Panc1 (cell line): ENCODE data around the gene PPP1R9A. TPM values are rescaled to one million over a fixed set of nuclear protein-coding genes. Genes with fewer than 3 reads are reported as not detected.

ENCODE experiments used
- ATAC-seq: fragments of 200-7000 bp; cut with Tn5 transposase; 2 replicates; pipeline ENCODE4 v1.9.1; 2020; ENCODE audit warnings: mild to moderate bottlenecking, moderate library complexity
- BruUV-seq: library from RNA; stranded (reverse); fragments of 400-500 nt; replicated peaks from 2 replicates; lab custom pipeline; 2021; lab: Mats Ljungman, UMichigan
- CTCF ChIA-PET: fragments of 300-600 bp; sonication (Branson Sonifier 250); formaldehyde crosslinking; loops from one replicate; lab custom pipeline; 2022; ENCODE audit warnings: antibody characterized with exemption; lab: Charles Lee
- POLR2A ChIA-PET: fragments of 300-600 bp; sonication (Branson Sonifier 250); formaldehyde crosslinking; loops from one replicate; lab custom pipeline; 2022; ENCODE audit warnings: antibody characterized with exemption; lab: Charles Lee
- DNase-seq: peaks from one replicate; pipeline ENCODE4 v3.0.0-alpha.2; 2010; ENCODE audit warnings: low read depth, low spot score
- H3K27ac ChIP-seq: 2 replicates; pipeline ENCODE4 v1.5.1; 2011; ENCODE audit warnings: mild to moderate bottlenecking, low read length, inconsistent platforms
- H3K27me3 ChIP-seq: fragments of 200-500 bp; sonication (Bioruptor generic); 2 replicates; pipeline ENCODE4 v1.6.0; 2014; ENCODE audit warnings: low read length, inconsistent platforms; ENCODE audit not compliant: control insufficient read depth, insufficient read depth
- H3K36me3 ChIP-seq: fragments of 200-500 bp; sonication (Bioruptor generic); 2 replicates; pipeline ENCODE4 v1.5.1; 2014; ENCODE audit warnings: inconsistent platforms, mild to moderate bottlenecking, low read length, moderate library complexity; ENCODE audit not compliant: control insufficient read depth, insufficient read depth
- H3K4me1 ChIP-seq: 2 replicates; pipeline ENCODE4 v1.5.1; 2011; ENCODE audit warnings: inconsistent platforms, mild to moderate bottlenecking, low read length, moderate library complexity; ENCODE audit not compliant: control insufficient read depth, insufficient read depth
- H3K4me3 ChIP-seq, 2 experiments: 2 replicates each; pipeline ENCODE4 v1.5.1; 2011 to 2012; ENCODE audit warnings: low read depth in 2 of 2, low read length in 2 of 2, mild to moderate bottlenecking in 2 of 2, inconsistent platforms in 1 of 2, moderate library complexity in 1 of 2
- H3K9me3 ChIP-seq: fragments of 200-500 bp; sonication (Bioruptor generic); 2 replicates; pipeline ENCODE4 v1.5.1; 2014; ENCODE audit warnings: low read depth, mild to moderate bottlenecking, inconsistent platforms, low read length, moderate library complexity; ENCODE audit not compliant: control insufficient read depth, insufficient read depth
- POLR2AphosphoS5 ChIP-seq: IDR thresholded peaks from 2 replicates; pipeline ENCODE4 v1.6.1; 2012; ENCODE audit warnings: mild to moderate bottlenecking, low read depth, low read length, moderate library complexity
- SIN3A ChIP-seq: IDR thresholded peaks from 2 replicates; pipeline ENCODE4 v1.6.1; 2012; ENCODE audit warnings: low read depth, mild to moderate bottlenecking, low read length, moderate library complexity, borderline replicate concordance; ENCODE audit not compliant: insufficient read depth
- TCF7L2 ChIP-seq: IDR thresholded peaks from 2 replicates; pipeline ENCODE4 v1.6.1; 2011; ENCODE audit warnings: mild to moderate bottlenecking, low read depth, low read length, inconsistent platforms
- in situ Hi-C: cut with HindIII; loops from 2 replicates; pipeline ENCODE4 v1.10.0; 2016; ENCODE audit warnings: low sequenced_read_pairs, low pct_unique_long_range_greater_than_20kb
- intact Hi-C: fragments of 100-400 bp; cut with micrococcal nuclease; formaldehyde crosslinking; loops from one replicate; pipeline ENCODE4 v1.10.0; 2022; ENCODE audit not compliant: unreplicated experiment
- total RNA-seq: library from RNA; stranded (reverse); gene quantifications from one replicate; pipeline ENCODE4 v1.2.1, GENCODE V29; 2021; ENCODE audit not compliant: unreplicated experiment
- TF ChIP-seq, protein P1 (sequence below): fragments of 450-650 bp; IDR thresholded peaks from 2 replicates; pipeline ENCODE4 v1.5.1; 2017; ENCODE audit warnings: mild to moderate bottlenecking
- TF ChIP-seq, protein P2 (sequence below), 2 experiments: IDR thresholded peaks; 2 replicates each; pipeline ENCODE4 v1.6.1; 2011 to 2012; ENCODE audit warnings: low read depth in 2 of 2, control low read depth in 1 of 2, low read length in 1 of 2, mild to moderate bottlenecking in 1 of 2, moderate library complexity in 1 of 2; ENCODE audit not compliant: insufficient read depth in 1 of 2

Gene PPP1R9A
- total RNA-seq, 1 experiment from 2014 or later, result 5.0 TPM

DNA sequence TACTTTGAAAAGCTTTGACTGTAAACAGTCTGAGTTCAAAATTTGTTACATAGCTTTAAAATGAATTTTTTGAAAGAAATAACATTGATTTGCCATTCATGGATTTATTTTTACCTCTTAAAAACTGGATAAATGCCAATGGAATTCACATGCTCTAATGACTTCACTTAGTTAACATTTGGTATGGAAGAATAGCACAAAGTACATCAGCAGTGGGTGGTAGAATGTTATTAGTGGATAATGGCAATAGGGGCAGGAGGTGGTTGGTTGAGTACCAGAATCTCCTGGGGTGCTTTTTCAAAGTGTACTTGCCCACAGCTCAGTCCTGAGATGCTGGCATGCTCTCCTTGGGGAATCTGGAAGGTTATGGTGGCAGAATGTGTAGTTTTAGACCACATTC is 4.7 kb downstream of the PPP1R9A start:
- no peak overlapping the region for H3K27ac ChIP-seq
- CTCF ChIA-PET, result no interaction called here
- DNase-seq, result no peak
- H3K9me3 ChIP-seq, result no peaks in the 10 kb centered on the region
- no peaks in the 10 kb centered on the region for H3K36me3 ChIP-seq
- TF ChIP-seq, protein P1, sequence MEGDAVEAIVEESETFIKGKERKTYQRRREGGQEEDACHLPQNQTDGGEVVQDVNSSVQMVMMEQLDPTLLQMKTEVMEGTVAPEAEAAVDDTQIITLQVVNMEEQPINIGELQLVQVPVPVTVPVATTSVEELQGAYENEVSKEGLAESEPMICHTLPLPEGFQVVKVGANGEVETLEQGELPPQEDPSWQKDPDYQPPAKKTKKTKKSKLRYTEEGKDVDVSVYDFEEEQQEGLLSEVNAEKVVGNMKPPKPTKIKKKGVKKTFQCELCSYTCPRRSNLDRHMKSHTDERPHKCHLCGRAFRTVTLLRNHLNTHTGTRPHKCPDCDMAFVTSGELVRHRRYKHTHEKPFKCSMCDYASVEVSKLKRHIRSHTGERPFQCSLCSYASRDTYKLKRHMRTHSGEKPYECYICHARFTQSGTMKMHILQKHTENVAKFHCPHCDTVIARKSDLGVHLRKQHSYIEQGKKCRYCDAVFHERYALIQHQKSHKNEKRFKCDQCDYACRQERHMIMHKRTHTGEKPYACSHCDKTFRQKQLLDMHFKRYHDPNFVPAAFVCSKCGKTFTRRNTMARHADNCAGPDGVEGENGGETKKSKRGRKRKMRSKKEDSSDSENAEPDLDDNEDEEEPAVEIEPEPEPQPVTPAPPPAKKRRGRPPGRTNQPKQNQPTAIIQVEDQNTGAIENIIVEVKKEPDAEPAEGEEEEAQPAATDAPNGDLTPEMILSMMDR, result no peak
- no peak for TF ChIP-seq SIN3A
- TF ChIP-seq, protein P2, sequence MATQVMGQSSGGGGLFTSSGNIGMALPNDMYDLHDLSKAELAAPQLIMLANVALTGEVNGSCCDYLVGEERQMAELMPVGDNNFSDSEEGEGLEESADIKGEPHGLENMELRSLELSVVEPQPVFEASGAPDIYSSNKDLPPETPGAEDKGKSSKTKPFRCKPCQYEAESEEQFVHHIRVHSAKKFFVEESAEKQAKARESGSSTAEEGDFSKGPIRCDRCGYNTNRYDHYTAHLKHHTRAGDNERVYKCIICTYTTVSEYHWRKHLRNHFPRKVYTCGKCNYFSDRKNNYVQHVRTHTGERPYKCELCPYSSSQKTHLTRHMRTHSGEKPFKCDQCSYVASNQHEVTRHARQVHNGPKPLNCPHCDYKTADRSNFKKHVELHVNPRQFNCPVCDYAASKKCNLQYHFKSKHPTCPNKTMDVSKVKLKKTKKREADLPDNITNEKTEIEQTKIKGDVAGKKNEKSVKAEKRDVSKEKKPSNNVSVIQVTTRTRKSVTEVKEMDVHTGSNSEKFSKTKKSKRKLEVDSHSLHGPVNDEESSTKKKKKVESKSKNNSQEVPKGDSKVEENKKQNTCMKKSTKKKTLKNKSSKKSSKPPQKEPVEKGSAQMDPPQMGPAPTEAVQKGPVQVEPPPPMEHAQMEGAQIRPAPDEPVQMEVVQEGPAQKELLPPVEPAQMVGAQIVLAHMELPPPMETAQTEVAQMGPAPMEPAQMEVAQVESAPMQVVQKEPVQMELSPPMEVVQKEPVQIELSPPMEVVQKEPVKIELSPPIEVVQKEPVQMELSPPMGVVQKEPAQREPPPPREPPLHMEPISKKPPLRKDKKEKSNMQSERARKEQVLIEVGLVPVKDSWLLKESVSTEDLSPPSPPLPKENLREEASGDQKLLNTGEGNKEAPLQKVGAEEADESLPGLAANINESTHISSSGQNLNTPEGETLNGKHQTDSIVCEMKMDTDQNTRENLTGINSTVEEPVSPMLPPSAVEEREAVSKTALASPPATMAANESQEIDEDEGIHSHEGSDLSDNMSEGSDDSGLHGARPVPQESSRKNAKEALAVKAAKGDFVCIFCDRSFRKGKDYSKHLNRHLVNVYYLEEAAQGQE (IDR thresholded peaks at IDR 0.05; ENCODE audit: insufficient read depth in 1 of 2, low read depth in 2 of 2, low read length in 1 of 2), result no peak
- no peak for TF ChIP-seq TCF7L2
- TF ChIP-seq POLR2AphosphoS5, result no peak
- peaks cover 4% of the 10 kb centered on the region for H3K4me1 ChIP-seq
- in situ Hi-C loops (no loop called here), intact Hi-C loops (no loop called here)
- H3K27me3 ChIP-seq, result peaks cover 4% of the 10 kb centered on the region
- no peak overlapping the region for H3K4me3 ChIP-seq
- ATAC-seq, result no peak
- POLR2A ChIA-PET, result no interaction called here
- no TSS peak for BruUV-seq

DNA sequence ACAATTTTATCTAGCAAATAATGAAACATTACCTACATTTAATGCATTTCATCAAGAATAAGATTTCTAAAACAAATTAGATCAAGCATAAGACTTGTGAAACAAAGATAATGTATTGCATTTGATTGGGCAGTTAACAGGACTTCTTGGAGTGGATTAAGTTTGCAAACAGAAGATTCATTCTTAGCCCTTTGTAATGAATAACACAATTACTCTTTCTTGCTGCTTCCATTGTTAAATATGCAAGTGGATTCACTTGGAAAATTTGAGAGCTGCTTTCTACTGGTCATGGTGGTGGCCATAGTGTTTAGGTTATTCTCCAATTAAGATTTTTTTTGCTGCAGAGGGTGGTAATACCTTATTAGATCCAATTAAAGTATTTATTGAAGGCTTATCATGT is 6.0 kb downstream of the PPP1R9A start:
- in situ Hi-C loops, result no loop called here
- ATAC-seq, result no peak

More for the DNA sequence above, 6.0 kb downstream of the PPP1R9A start:
- no TSS peak for BruUV-seq
- Histone ChIP-seq H3K27me3 (peaks cover 4% of the 10 kb centered on the region), H3K36me3 (no peaks in the 10 kb centered on the region), H3K27ac (no peak overlapping the region), H3K4me3 (no peak overlapping the region), H3K4me1 (peaks cover 4% of the 10 kb centered on the region), H3K9me3 (no peaks in the 10 kb centered on the region)
- TF ChIP-seq, protein P1, result no peak
- TF ChIP-seq POLR2AphosphoS5 (no peak), SIN3A (no peak), TCF7L2 (no peak)
- TF ChIP-seq, protein P2 (IDR thresholded peaks at IDR 0.05; ENCODE audit: insufficient read depth in 1 of 2, low read depth in 2 of 2, low read length in 1 of 2), result no peak
- CTCF ChIA-PET, result no interaction called here
- POLR2A ChIA-PET, result no interaction called here
- intact Hi-C loops, result no loop called here
- DNase-seq, result no peak
